NCI-H2196 treated with DMSO at 0.1 percent for 48 hours (cell line): ENCODE measurements around the gene STIL.
A peak's percentile ranks its signal among the peaks of the same experiment; 100 is the strongest.
"Not testable (repeated sequence)": the region's sequence is repeated elsewhere in the genome, so short reads cannot be mapped to it uniquely, and the experiment has no call there.

Experiments used
- DNase-seq: peaks from one replicate; lab custom pipeline; 2025; ENCODE audit not compliant: unreplicated experiment; lab: John Stamatoyannopoulos, UW

STIL gene

GRCh38 chr1:47323599-47324031 lies 9.7 kb upstream of the STIL start:
- DNase-seq = no peak

DNA sequence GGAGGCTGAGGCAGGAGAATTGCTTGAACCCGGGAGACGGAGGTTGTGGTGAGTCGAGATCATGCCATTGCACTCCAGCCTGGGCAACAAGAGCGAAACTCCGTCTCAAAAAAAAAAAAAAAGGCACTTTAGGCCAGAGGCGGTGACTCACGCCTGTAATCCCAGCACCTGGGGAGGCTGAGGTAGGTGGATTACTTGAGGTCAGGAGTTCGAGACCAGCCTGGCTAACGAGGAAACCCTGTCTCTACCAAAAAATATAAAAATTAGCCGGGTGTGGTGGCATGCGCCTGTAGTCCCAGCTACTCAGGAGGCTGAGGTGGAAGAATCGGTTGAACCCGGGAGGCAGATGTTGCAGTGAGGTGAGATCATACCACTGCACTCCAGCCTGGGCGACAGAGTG lies 6.0 kb upstream of the STIL start:
- not testable (repeated sequence) for DNase-seq

GRCh38 chr1:47317841-47318240 lies 3.9 kb upstream of the STIL start:
- no peak for DNase-seq

DNA sequence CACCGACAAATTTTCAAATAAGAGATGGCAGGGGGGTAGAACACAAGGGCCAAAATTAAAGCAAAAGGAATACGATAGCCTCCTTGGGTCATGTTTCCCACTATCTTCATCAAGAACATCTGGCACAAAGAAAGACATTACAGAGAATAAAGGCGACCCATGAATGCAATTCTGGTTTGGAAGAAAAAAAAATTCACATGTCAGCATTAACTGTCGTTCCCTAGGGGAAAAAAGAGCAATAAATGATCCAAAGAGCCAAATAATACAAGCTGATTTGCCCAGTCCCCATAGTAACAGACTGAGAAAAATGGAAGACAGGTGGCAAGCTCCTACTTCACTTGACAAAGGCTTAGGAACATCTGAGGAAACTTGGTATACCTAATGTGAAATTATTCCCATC lies 4.5 kb downstream of the STIL start:
- DNase-seq = no peak

DNA sequence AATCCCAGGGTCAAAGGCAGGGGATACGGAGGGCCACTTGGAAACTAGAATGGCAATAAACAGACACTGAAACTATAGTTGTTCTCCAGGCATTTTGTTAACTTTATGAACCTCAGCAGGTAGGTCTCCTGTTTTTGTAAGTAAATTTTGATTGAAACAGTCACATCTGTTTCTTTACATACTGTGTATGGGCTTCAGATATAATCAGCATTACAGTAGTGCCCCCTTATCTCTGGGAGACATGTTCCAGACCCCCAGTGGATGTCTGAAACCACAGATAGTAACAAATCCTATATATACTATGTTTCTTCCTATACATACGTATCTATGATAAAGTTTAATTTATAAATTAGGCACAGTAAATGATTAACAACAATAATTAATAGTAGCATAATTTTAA lies 11.5 kb downstream of the STIL start:
- no peak for DNase-seq

- no peak for DNase-seq
Observed at GRCh38 chr1:47298025-47298699, 15.8 kb downstream of the STIL start.

DNA sequence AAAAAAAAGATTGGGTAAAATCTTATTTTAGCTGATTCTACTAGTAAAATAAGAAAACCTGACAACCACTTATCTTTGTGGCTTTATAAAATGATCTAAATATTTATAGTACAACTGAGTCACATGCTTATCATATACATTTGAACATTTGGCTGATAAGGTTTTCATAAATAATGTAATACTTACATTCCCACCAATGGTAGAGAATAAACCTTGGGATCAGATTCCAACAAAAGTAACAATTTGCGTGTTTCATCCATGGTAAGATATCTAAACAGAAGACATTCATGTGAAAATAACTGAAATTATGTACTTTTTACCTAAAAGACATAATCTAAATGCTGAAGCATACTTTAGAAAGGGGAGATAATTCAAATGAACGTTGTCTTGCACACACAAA lies 18.4 kb downstream of the STIL start:
- no peak for DNase-seq

GRCh38 chr1:47294863-47295262 lies 19.1 kb downstream of the STIL start:
- DNase-seq = not testable (repeated sequence)

- DNase-seq = not testable (repeated sequence)
Observed at GRCh38 chr1:47288116-47288515, 25.8 kb downstream of the STIL start.

DNA sequence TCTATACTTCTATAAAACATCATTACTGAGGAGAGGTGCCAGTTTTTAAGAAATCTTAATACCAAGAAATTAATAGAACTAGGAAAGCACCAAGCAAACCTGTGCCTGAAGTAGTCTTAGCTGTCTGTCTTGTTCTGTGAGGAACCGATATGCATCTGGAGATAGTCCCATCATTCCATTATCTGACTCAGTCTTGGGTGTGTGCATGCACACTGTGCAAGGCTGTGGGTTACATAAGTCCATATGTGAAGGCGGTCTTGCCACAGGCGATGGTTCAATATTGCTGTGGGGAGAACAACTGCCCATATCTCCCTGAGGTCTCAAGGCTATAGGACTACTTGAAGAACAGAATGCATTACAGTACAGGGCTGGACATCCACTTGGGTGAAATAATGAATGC lies 33.8 kb downstream of the STIL start:
- DNase-seq = no peak

DNA sequence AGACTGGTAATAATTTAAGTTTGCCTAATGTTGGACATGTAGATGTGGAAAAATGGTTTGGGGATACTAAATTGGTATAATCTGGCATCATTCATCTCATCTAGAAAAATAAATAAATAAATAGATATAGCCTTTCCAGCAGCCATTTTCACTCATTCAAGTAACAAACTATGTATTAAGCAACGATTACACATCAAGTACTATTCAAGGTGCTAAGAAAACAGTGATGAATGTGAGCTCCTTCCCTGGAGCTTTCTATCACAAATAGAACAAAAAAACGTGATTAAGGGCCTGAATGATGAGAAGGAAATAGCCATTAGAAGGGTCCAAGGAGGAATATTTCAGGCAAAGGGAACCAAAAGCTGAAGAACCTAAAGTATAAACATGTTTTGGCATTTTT lies 37.1 kb downstream of the STIL start:
- DNase-seq = no peak

DNA sequence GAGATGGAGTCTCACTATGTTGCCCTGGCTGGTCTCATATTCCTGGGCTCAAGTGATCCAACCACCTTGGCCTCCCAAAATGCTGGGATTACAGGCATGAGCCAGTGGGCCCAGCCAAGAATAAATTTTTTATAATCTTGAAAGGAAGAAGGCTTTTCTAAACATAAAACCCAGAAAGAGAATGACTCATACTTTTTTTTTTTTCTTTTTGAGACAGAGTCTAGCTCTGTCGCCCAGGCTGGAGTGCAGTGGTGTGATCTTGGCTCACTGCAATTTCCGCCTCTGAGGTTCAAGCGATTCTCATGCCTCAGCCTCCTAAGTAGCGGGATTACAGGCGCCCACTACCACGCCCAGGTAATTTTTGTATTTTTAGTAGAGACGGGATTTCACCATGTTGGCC lies 38.1 kb downstream of the STIL start:
- not testable (repeated sequence) for DNase-seq

GRCh38 chr1:47265529-47265928 lies 48.4 kb downstream of the STIL start:
- not testable (repeated sequence) for DNase-seq

DNA sequence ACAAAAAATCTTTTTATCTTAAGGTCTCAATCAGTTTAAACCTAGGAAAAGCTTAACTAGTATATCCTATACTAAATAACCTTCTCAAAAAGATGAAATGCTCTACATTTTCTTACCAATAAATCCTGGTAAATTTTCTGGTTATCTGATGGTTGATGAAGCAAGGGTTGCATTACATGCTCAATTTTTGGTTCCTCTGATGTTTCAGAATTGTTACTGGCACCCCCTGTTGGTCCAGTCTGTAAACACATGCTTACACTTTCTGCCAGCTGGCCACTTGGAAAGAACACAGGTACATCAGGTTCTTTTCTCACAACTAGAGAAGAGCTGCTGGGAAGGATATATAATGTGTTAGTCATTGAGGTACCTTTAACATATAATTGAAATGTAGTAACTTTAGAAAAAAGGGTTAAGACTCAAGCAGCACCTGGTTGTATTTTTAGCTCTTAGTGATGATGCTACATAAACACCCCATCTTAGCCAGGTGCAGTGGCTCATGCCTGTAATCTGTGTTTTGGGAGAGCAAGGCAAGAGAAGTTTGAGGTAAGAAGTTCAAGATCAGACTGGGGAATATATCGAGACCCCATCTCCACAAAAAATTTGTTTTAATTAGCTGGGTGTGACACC lies 51.0 kb downstream of the STIL start:
- DNase-seq = peak; percentile 18

GRCh38 chr1:47257224-47257623 lies 56.7 kb downstream of the STIL start:
- DNase-seq = no peak

DNA sequence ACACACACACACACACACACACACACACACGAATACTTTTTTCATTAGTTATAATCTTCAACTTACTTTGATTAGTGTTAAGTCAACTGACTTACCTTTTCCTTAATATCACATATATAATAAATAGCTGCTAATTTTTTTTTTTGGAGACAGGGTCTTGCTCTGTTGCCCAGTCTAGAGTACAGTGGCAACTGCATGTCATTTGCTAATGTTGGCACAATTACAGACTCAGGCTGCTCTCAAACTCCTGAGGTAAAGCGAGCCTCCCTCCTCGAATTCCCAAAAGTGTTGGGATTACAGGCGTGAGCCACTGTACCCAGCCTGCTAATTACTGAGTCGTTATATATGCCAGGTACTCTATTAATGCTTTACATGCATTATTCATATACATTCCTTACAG lies 61.2 kb downstream of the STIL start:
- no peak for DNase-seq

GRCh38 chr1:47252369-47252768 lies 61.6 kb downstream of the STIL start:
- no peak for DNase-seq

DNA sequence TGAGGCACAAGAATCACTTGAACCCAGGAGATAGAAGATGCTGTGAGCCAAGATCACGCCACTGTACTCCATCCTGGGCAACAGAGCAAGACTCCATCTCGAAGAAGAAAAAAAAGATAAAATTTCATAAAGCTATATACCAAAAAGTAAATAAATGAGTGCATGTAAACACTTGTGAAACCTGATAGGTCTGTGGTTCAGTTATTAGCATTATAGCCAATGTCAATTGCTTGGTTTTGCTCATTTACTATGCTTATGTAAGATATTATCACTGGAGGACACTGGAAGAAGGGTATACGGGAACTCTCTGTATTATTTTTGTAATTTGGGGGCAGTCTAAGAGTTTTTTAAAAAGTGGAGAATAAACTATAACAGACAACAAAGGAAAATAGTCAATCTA lies 64.2 kb downstream of the STIL start:
- no peak for DNase-seq

DNA sequence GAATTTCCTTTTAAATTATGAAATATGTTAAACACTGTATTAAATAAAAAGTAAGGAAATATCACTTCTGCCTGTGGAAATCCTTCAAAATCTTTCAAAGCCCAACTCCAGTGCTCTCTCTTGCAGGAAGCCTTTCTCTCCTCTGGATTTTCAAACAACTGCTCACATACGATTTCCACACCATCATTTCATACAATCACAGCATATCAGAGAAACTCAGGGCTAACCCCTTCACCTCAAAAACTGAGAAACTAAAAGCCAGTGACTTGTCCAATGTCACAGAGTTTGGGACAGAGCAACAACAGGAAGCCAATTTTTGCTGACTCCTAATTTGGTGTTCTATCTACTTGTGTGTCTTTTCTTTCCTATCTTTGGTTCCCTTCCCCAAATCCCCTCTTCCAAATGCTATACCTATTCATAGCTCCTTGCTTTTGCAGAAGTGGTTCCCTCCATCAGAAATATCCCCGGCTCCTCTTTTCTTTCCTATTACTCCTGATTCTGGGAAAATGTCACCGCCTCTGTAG lies 69.5 kb downstream of the STIL start:
- no peak for DNase-seq

GRCh38 chr1:47243910-47244309 lies 70.0 kb downstream of the STIL start:
- DNase-seq = no peak

- DNase-seq = no peak
Observed at GRCh38 chr1:47241114-47242113, 72.5 kb downstream of the STIL start.
